ENCODE measurements around the gene GPC5.

Gene GPC5

DNA sequence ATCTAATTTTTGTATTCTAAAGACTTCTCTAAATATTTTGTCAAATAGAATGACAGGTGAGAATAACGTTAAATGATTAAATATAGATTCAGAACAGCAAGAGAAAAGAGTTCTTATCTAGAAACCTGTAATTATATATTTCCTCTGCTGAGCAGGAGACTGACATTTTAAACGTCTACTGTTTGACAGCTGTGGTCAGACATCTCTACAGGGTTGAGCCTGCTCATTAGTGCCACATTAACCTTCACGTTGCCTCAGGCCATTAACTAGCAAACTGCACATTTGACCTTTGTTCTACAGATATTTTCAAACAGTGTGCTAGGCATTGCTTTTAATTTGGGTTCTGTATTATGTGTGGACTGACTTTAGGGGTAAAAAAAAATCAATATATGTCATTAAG, 347.5 kb downstream of the GPC5 start:
- no peaks in the 10 kb centered on the region for H3K4me1 ChIP-seq (ENCODE audit: insufficient read depth, low read length, severe bottlenecking)
- H3K79me2 ChIP-seq (ENCODE audit: insufficient read depth, low read length), result no peaks in the 10 kb centered on the region
- no peak overlapping the region for H2AFZ ChIP-seq (ENCODE audit: low read length)
- H3K27me3 ChIP-seq (ENCODE audit: insufficient read depth, low read length), result no peaks in the 10 kb centered on the region
- H3K4me3 ChIP-seq (ENCODE audit: low read depth, low read length, poor library complexity, severe bottlenecking), result no peak overlapping the region
- H3K9me3 ChIP-seq (ENCODE audit: low read length), result no peaks in the 10 kb centered on the region
- H3K36me3 ChIP-seq (ENCODE audit: insufficient read depth, low read length), result no peaks in the 10 kb centered on the region
- no peak overlapping the region for H3K27ac ChIP-seq (ENCODE audit: low read depth, low read length, poor library complexity, severe bottlenecking)
- no peaks in the 10 kb centered on the region for H3F3A ChIP-seq (ENCODE audit: insufficient read depth, low read length)
- H3K9me2 ChIP-seq (ENCODE audit: low read depth, low read length), result no peaks in the 10 kb centered on the region
- H3K4me2 ChIP-seq (ENCODE audit: low read length), result no peak overlapping the region
- no peaks in the 10 kb centered on the region for H4K20me1 ChIP-seq (ENCODE audit: insufficient read depth, low read length)
- TF ChIP-seq, protein P1, sequence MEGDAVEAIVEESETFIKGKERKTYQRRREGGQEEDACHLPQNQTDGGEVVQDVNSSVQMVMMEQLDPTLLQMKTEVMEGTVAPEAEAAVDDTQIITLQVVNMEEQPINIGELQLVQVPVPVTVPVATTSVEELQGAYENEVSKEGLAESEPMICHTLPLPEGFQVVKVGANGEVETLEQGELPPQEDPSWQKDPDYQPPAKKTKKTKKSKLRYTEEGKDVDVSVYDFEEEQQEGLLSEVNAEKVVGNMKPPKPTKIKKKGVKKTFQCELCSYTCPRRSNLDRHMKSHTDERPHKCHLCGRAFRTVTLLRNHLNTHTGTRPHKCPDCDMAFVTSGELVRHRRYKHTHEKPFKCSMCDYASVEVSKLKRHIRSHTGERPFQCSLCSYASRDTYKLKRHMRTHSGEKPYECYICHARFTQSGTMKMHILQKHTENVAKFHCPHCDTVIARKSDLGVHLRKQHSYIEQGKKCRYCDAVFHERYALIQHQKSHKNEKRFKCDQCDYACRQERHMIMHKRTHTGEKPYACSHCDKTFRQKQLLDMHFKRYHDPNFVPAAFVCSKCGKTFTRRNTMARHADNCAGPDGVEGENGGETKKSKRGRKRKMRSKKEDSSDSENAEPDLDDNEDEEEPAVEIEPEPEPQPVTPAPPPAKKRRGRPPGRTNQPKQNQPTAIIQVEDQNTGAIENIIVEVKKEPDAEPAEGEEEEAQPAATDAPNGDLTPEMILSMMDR (IDR thresholded peaks at IDR 0.05; ENCODE audit: low read length), result no peak
- no peak for TF ChIP-seq EZH2 (IDR thresholded peaks at IDR 0.05; ENCODE audit: borderline replicate concordance, low read length)
- H3K9ac ChIP-seq (ENCODE audit: low read length), result no peak overlapping the region

DNA sequence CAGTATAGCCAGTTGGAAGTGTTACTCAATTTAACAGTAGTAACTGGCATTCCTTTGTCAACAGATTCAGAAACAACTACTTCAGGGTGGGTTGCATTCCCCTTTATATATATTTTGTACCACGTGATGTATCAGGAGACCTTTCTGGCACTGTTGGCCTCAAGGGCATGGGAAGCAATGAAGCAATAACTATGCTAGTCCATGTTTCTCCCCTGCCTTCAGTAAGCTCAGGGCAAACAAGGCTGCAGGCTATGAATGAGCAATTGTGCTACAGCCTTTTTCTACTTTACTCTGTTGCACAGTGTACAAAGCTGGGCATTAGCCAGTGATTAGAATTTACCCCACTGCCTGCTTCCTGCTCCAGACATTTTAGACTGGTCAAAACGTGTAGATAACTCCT, 348.8 kb downstream of the GPC5 start:
- Histone ChIP-seq H4K20me1 (ENCODE audit: insufficient read depth, low read length) (no peaks in the 10 kb centered on the region), H3K9me3 (ENCODE audit: low read length) (no peaks in the 10 kb centered on the region), H3K9ac (ENCODE audit: low read length) (no peak overlapping the region), H3F3A (ENCODE audit: insufficient read depth, low read length) (no peaks in the 10 kb centered on the region), H3K79me2 (ENCODE audit: insufficient read depth, low read length) (no peaks in the 10 kb centered on the region), H3K27ac (ENCODE audit: low read depth, low read length, poor library complexity, severe bottlenecking) (no peak overlapping the region), H3K36me3 (ENCODE audit: insufficient read depth, low read length) (no peaks in the 10 kb centered on the region), H3K4me3 (ENCODE audit: low read depth, low read length, poor library complexity, severe bottlenecking) (no peak overlapping the region), H3K9me2 (ENCODE audit: low read depth, low read length) (no peaks in the 10 kb centered on the region), H3K27me3 (ENCODE audit: insufficient read depth, low read length) (no peaks in the 10 kb centered on the region), H3K4me1 (ENCODE audit: insufficient read depth, low read length, severe bottlenecking) (no peaks in the 10 kb centered on the region), H2AFZ (ENCODE audit: low read length) (no peak overlapping the region), H3K4me2 (ENCODE audit: low read length) (no peak overlapping the region)
- no peak for TF ChIP-seq EZH2 (IDR thresholded peaks at IDR 0.05; ENCODE audit: borderline replicate concordance, low read length)
- TF ChIP-seq, protein P1 (IDR thresholded peaks at IDR 0.05; ENCODE audit: low read length), result no peak

- Histone ChIP-seq H3K27me3 (ENCODE audit: insufficient read depth, low read length) (no peaks in the 10 kb centered on the region), H3K9me2 (ENCODE audit: low read depth, low read length) (no peaks in the 10 kb centered on the region), H3K4me3 (ENCODE audit: low read depth, low read length, poor library complexity, severe bottlenecking) (no peak overlapping the region), H4K20me1 (ENCODE audit: insufficient read depth, low read length) (no peaks in the 10 kb centered on the region), H3K9me3 (ENCODE audit: low read length) (no peaks in the 10 kb centered on the region), H3K4me2 (ENCODE audit: low read length) (no peak overlapping the region), H3K27ac (ENCODE audit: low read depth, low read length, poor library complexity, severe bottlenecking) (no peak overlapping the region), H3K36me3 (ENCODE audit: insufficient read depth, low read length) (no peaks in the 10 kb centered on the region), H2AFZ (ENCODE audit: low read length) (no peak overlapping the region), H3F3A (ENCODE audit: insufficient read depth, low read length) (no peaks in the 10 kb centered on the region), H3K79me2 (ENCODE audit: insufficient read depth, low read length) (no peaks in the 10 kb centered on the region), H3K9ac (ENCODE audit: low read length) (no peak overlapping the region), H3K4me1 (ENCODE audit: insufficient read depth, low read length, severe bottlenecking) (no peaks in the 10 kb centered on the region)
- TF ChIP-seq, protein P1 (IDR thresholded peaks at IDR 0.05; ENCODE audit: low read length), result no peak
- no peak for TF ChIP-seq EZH2 (IDR thresholded peaks at IDR 0.05; ENCODE audit: borderline replicate concordance, low read length)
Observed at GRCh38 chr13:91748416-91749089, 350.1 kb downstream of the GPC5 start.

All from OCI-LY1 (cell line).